Renal cortical epithelial cell (primary cell): ENCODE results near the gene RPL27. TPM values are rescaled to one million over a fixed set of nuclear protein-coding genes. Genes with fewer than 3 reads are reported as not detected.
A peak's percentile ranks its signal among the peaks of the same experiment; 100 is the strongest.
"Not testable (repeated sequence)": the region's sequence is repeated elsewhere in the genome, so short reads cannot be mapped to it uniquely, and the experiment has no call there.

Experiments
- DNase-seq: peaks from one replicate; pipeline ENCODE4 v3.0.0-alpha.2; 2011; ENCODE audit warnings: low read depth
- total RNA-seq: library from RNA; depleted of rRNA; stranded (reverse); fragments of >200 nt; gene quantifications from 2 replicates; pipeline ENCODE4 v1.2.3, GENCODE V29; 2014

The RPL27 gene
- 476 and 871 TPM in 2 replicates for total RNA-seq

- peak; percentile 100 for DNase-seq
Measured at GRCh38 chr17:42997984-42998938, at the start of gene RPL27. Gene RPL27 (plus strand): TSS chr17:42998419. CDS start chr17:42998751, 332 bp downstream.

GRCh38 chr17:42950044-42950783 lies 48.0 kb upstream of the RPL27 start:
- no peak for DNase-seq

- DNase-seq = no peak
Measured at GRCh38 chr17:42953669-42954068, 44.5 kb upstream of the RPL27 start.

GRCh38 chr17:42964161-42964932 lies 33.9 kb upstream of the RPL27 start, which contains the start of gene AARSD1:
Gene AARSD1 (minus strand): TSS chr17:42964454. CDS start chr17:42964440, 14 bp downstream.
- peak; percentile 93 for DNase-seq

- no peak for DNase-seq
Measured at GRCh38 chr17:42967925-42968324, 30.3 kb upstream of the RPL27 start.

- DNase-seq = peak; percentile 72
Measured at GRCh38 chr17:42969001-42969581, 29.1 kb upstream of the RPL27 start.

- no peak for DNase-seq
Measured at GRCh38 chr17:42971589-42971988, 26.6 kb upstream of the RPL27 start.

GRCh38 chr17:42973323-42973722 lies 24.9 kb upstream of the RPL27 start:
- not testable (repeated sequence) for DNase-seq

GRCh38 chr17:42975265-42975664 lies 23.0 kb upstream of the RPL27 start:
- DNase-seq = no peak

- DNase-seq = not testable (repeated sequence)
Measured at GRCh38 chr17:42975701-42976100, 22.5 kb upstream of the RPL27 start.

- DNase-seq = no peak
Measured at GRCh38 chr17:42979511-42980273, 18.5 kb upstream of the RPL27 start, which contains the start of gene PTGES3L. Gene PTGES3L (minus strand): TSS chr17:42980080. CDS start chr17:42980053, 27 bp downstream.

GRCh38 chr17:42980274-42980765 lies 17.9 kb upstream of the RPL27 start, which contains the start of gene RUNDC1:
Gene RUNDC1 (plus strand): TSS chr17:42980565. CDS start chr17:42980577, 12 bp downstream.
- peak; percentile 70 for DNase-seq

GRCh38 chr17:42980766-42981397 lies 17.3 kb upstream of the RPL27 start:
- DNase-seq = peak; percentile 36

GRCh38 chr17:42982266-42982665 lies 16.0 kb upstream of the RPL27 start:
- no peak for DNase-seq

- no peak for DNase-seq
Measured at GRCh38 chr17:42985225-42985624, 13.0 kb upstream of the RPL27 start.

- no peak for DNase-seq
Measured at GRCh38 chr17:42989141-42989540, 9.1 kb upstream of the RPL27 start.

- no peak for DNase-seq
Measured at GRCh38 chr17:42989726-42990652, 8.2 kb upstream of the RPL27 start.

- no peak for DNase-seq
Measured at GRCh38 chr17:42991471-42991870, 6.7 kb upstream of the RPL27 start.

- no peak for DNase-seq
Measured at GRCh38 chr17:42992872-42993271, 5.3 kb upstream of the RPL27 start.
